ENCODE data around the gene DPPA4. TPM values are rescaled to one million over a fixed set of nuclear protein-coding genes. Genes with fewer than 3 reads are reported as not detected.

DPPA4 gene
- total and polyA plus RNA-seq, 4 donors = 5.3 to 17.8 (median 12.7) TPM

GRCh38 chr3:109325657-109326056 is 11.7 kb downstream of the DPPA4 start:
- no peaks in the 10 kb centered on the region for H3K9me3 ChIP-seq (ENCODE audit: control insufficient read depth, insufficient read depth, low read length)
- no peaks in the 10 kb centered on the region for H3K27me3 ChIP-seq (ENCODE audit: control insufficient read depth, insufficient read depth, low read length)
- no peaks in the 10 kb centered on the region for H3K36me3 ChIP-seq (ENCODE audit: control insufficient read depth, insufficient read depth, low read length)
- no peak overlapping the region for H3K4me3 ChIP-seq (ENCODE audit: low read depth, low read length)
- H3K4me1 ChIP-seq (ENCODE audit: control insufficient read depth, insufficient read depth, low read length) = no peaks in the 10 kb centered on the region
- peak in 1 of 6 donors; percentile 47 for DNase-seq (ENCODE audit: low read depth in 4 of 6, low spot score in 6 of 6)
- no CpG with 5 or more reads among the region's 3 CpGs for WGBS (ENCODE audit: insufficient coverage)
- no peak overlapping the region for H3K27ac ChIP-seq (ENCODE audit: low read depth, low read length)

- no peaks in the 10 kb centered on the region for H3K4me1 ChIP-seq (ENCODE audit: control insufficient read depth, insufficient read depth, low read length)
- H3K36me3 ChIP-seq (ENCODE audit: control insufficient read depth, insufficient read depth, low read length) = no peaks in the 10 kb centered on the region
- no peaks in the 10 kb centered on the region for H3K9me3 ChIP-seq (ENCODE audit: control insufficient read depth, insufficient read depth, low read length)
- H3K27me3 ChIP-seq (ENCODE audit: control insufficient read depth, insufficient read depth, low read length) = no peaks in the 10 kb centered on the region
- DNase-seq (ENCODE audit: low read depth in 4 of 6, low spot score in 6 of 6) = no peak
- H3K27ac ChIP-seq (ENCODE audit: low read depth, low read length) = no peak overlapping the region
- H3K4me3 ChIP-seq (ENCODE audit: low read depth, low read length) = no peak overlapping the region
- WGBS (ENCODE audit: insufficient coverage) = 87% methylated on average over 5 of the region's 5 CpGs
Measured at GRCh38 chr3:109325109-109325508, 12.2 kb downstream of the DPPA4 start.

GRCh38 chr3:109316162-109316730 is 21.1 kb downstream of the DPPA4 start, which contains the start of gene DPPA2:
Gene DPPA2 (minus strand): TSS chr3:109316517. CDS start chr3:109314542, 1,975 bp downstream.
- Histone ChIP-seq H3K27ac (ENCODE audit: low read depth, low read length) (no peak within 1 kb of the TSS), H3K9me3 (ENCODE audit: control insufficient read depth, insufficient read depth, low read length) (no peaks in the 10 kb centered on the region), H3K27me3 (ENCODE audit: control insufficient read depth, insufficient read depth, low read length) (no peaks in the 10 kb centered on the region), H3K4me3 (ENCODE audit: low read depth, low read length) (no peak within 1 kb of the TSS), H3K36me3 (ENCODE audit: control insufficient read depth, insufficient read depth, low read length) (no peaks in the 10 kb centered on the region), H3K4me1 (ENCODE audit: control insufficient read depth, insufficient read depth, low read length) (no peaks in the 10 kb centered on the region)
- 88% methylated on average over 10 of the region's 21 CpGs for WGBS (ENCODE audit: insufficient coverage)
- DNase-seq (ENCODE audit: low read depth in 4 of 6, low spot score in 6 of 6) = no peak

GRCh38 chr3:109313061-109313460 is 24.3 kb downstream of the DPPA4 start:
- Histone ChIP-seq H3K27ac (ENCODE audit: low read depth, low read length) (no peak overlapping the region), H3K4me3 (ENCODE audit: low read depth, low read length) (no peak overlapping the region), H3K36me3 (ENCODE audit: control insufficient read depth, insufficient read depth, low read length) (no peaks in the 10 kb centered on the region), H3K27me3 (ENCODE audit: control insufficient read depth, insufficient read depth, low read length) (no peaks in the 10 kb centered on the region), H3K4me1 (ENCODE audit: control insufficient read depth, insufficient read depth, low read length) (no peaks in the 10 kb centered on the region), H3K9me3 (ENCODE audit: control insufficient read depth, insufficient read depth, low read length) (no peaks in the 10 kb centered on the region)
- peak in 1 of 6 donors; percentile 48 for DNase-seq (ENCODE audit: low read depth in 4 of 6, low spot score in 6 of 6)
- no CpG with 5 or more reads among the region's 1 CpG for WGBS (ENCODE audit: insufficient coverage)

- no peak for DNase-seq (ENCODE audit: low read depth in 4 of 6, low spot score in 6 of 6)
- no peak overlapping the region for H3K4me3 ChIP-seq (ENCODE audit: low read depth, low read length)
- no peak overlapping the region for H3K27ac ChIP-seq (ENCODE audit: low read depth, low read length)
- H3K36me3 ChIP-seq (ENCODE audit: control insufficient read depth, insufficient read depth, low read length) = no peaks in the 10 kb centered on the region
- H3K4me1 ChIP-seq (ENCODE audit: control insufficient read depth, insufficient read depth, low read length) = no peaks in the 10 kb centered on the region
- H3K27me3 ChIP-seq (ENCODE audit: control insufficient read depth, insufficient read depth, low read length) = no peaks in the 10 kb centered on the region
- WGBS (ENCODE audit: insufficient coverage) = 67% methylated on average over 1 of the region's 2 CpGs
- no peaks in the 10 kb centered on the region for H3K9me3 ChIP-seq (ENCODE audit: control insufficient read depth, insufficient read depth, low read length)
Measured at GRCh38 chr3:109297496-109297895, 39.9 kb downstream of the DPPA4 start.

GRCh38 chr3:109284071-109284470 is 53.3 kb downstream of the DPPA4 start:
- no peaks in the 10 kb centered on the region for H3K27me3 ChIP-seq (ENCODE audit: control insufficient read depth, insufficient read depth, low read length)

GRCh38 chr3:109278546-109278945 is 58.8 kb downstream of the DPPA4 start:
- no peaks in the 10 kb centered on the region for H3K9me3 ChIP-seq (ENCODE audit: control insufficient read depth, insufficient read depth, low read length)
- DNase-seq (ENCODE audit: low read depth in 4 of 6, low spot score in 6 of 6) = no peak
- no peak overlapping the region for H3K27ac ChIP-seq (ENCODE audit: low read depth, low read length)
- no peaks in the 10 kb centered on the region for H3K36me3 ChIP-seq (ENCODE audit: control insufficient read depth, insufficient read depth, low read length)
- no peaks in the 10 kb centered on the region for H3K27me3 ChIP-seq (ENCODE audit: control insufficient read depth, insufficient read depth, low read length)
- no peaks in the 10 kb centered on the region for H3K4me1 ChIP-seq (ENCODE audit: control insufficient read depth, insufficient read depth, low read length)
- no peak overlapping the region for H3K4me3 ChIP-seq (ENCODE audit: low read depth, low read length)
- WGBS (ENCODE audit: insufficient coverage) = 100% methylated on average over 1 of the region's 1 CpG

More at GRCh38 chr3:109284071-109284470, 53.3 kb downstream of the DPPA4 start:
- Histone ChIP-seq H3K4me1 (ENCODE audit: control insufficient read depth, insufficient read depth, low read length) (no peaks in the 10 kb centered on the region), H3K27ac (ENCODE audit: low read depth, low read length) (no peak overlapping the region), H3K4me3 (ENCODE audit: low read depth, low read length) (no peak overlapping the region), H3K36me3 (ENCODE audit: control insufficient read depth, insufficient read depth, low read length) (no peaks in the 10 kb centered on the region), H3K9me3 (ENCODE audit: control insufficient read depth, insufficient read depth, low read length) (no peaks in the 10 kb centered on the region)
- no peak for DNase-seq (ENCODE audit: low read depth in 4 of 6, low spot score in 6 of 6)

GRCh38 chr3:109278141-109278540 is 59.2 kb downstream of the DPPA4 start:
- no peaks in the 10 kb centered on the region for H3K4me1 ChIP-seq (ENCODE audit: control insufficient read depth, insufficient read depth, low read length)
- no peaks in the 10 kb centered on the region for H3K36me3 ChIP-seq (ENCODE audit: control insufficient read depth, insufficient read depth, low read length)
- no peak overlapping the region for H3K4me3 ChIP-seq (ENCODE audit: low read depth, low read length)
- DNase-seq (ENCODE audit: low read depth in 4 of 6, low spot score in 6 of 6) = peak in 1 of 6 donors; percentile 28
- no CpG with 5 or more reads among the region's 3 CpGs for WGBS (ENCODE audit: insufficient coverage)
- H3K27ac ChIP-seq (ENCODE audit: low read depth, low read length) = no peak overlapping the region
- no peaks in the 10 kb centered on the region for H3K27me3 ChIP-seq (ENCODE audit: control insufficient read depth, insufficient read depth, low read length)
- no peaks in the 10 kb centered on the region for H3K9me3 ChIP-seq (ENCODE audit: control insufficient read depth, insufficient read depth, low read length)

Small RNA genes lying within 50 kb of the gene (small RNA-seq; reads per million reads assigned to genes)
- gene AC124945.1 (ENCODE audit: low replicate concordance) (not detected), gene RF00017 (ENCODE audit: low replicate concordance) (not detected)

Other genes starting within 250 kb of the DPPA4 start
- under 1 TPM; 0.06 to 0.59 TPM for gene MORC1, start 219.4 kb downstream of the DPPA4 start, total RNA-seq
- gene MORC1, start 219.4 kb downstream of the DPPA4 start, polyA plus RNA-seq (ENCODE audit: insufficient read length in 2 of 2) = under 1 TPM; 0.08 to 0.14 TPM
- gene C3orf85, start 200.8 kb downstream of the DPPA4 start, total RNA-seq = not detected
- gene C3orf85, start 200.8 kb downstream of the DPPA4 start, polyA plus RNA-seq (ENCODE audit: insufficient read length in 2 of 2) = under 1 TPM in 1 of 2 donors, not detected in 1; 0.21 TPM
- not detected for gene DPPA2, start 21.0 kb downstream of the DPPA4 start, total RNA-seq
- gene DPPA2, start 21.0 kb downstream of the DPPA4 start, polyA plus RNA-seq (ENCODE audit: insufficient read length in 2 of 2) = under 1 TPM in 1 of 2 donors, not detected in 1; 0.23 TPM

All from spinal cord (tissue), 10 donors.